NCI-H1930 (cell line): Measurements from ENCODE around the gene GABBR2.
"Not testable (repeated sequence)": the region's sequence is repeated elsewhere in the genome, so short reads cannot be mapped to it uniquely, and the experiment has no call there.

Experiments
- DNase-seq, 2 experiments: peaks; one replicate each; lab custom pipeline; 2025; lab: John Stamatoyannopoulos, UW

Gene GABBR2

GRCh38 chr9:98289614-98290201, 419.0 kb downstream of the GABBR2 start:
- no peak for DNase-seq

- no peak for DNase-seq
Observed at GRCh38 chr9:98288881-98289280, 419.9 kb downstream of the GABBR2 start.

GRCh38 chr9:98287384-98287783, 421.4 kb downstream of the GABBR2 start:
- no peak for DNase-seq

GRCh38 chr9:98285446-98285845, 423.3 kb downstream of the GABBR2 start:
- DNase-seq = no peak

DNA sequence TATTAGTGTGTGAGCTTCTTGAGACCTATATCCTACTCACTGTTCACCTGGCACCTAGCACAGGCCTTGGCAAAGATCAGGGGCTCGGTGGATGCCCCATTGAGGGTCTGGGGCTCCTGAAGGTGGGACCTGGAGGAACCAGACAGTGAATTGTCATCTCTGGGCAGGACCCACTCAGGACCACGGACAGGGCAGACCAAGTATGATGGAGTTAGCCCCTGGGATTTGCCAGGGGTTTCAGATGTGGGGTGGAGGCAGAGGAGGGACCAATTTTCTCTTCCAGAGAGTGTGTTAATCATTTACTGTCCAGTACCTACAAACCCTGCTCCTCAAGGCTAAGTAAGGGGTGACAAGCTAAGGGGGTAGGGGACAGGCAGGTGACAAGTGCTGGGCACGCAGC, 424.0 kb downstream of the GABBR2 start:
- DNase-seq = no peak

- not testable (repeated sequence) for DNase-seq
Observed at GRCh38 chr9:98283143-98283542, 425.6 kb downstream of the GABBR2 start.

DNA sequence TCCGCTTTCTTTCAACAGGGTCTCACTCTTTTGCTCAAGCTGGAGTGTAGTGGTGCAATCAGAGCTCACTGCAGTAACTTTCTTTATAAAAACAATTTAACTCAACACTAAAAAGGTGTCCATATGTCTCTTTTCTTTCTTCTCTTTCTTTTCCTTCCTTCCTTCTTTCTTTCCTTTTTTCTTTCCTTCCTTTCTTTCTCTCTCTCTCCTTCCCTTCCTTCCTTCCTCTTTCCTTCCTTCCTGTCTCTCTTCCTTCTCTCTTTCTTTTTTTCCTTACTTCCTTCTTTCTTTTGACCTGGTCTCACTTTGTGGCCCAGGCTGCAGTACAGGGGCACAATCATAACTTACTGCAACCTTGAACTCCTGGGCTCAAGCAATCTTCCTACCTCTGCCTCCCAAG, 427.5 kb downstream of the GABBR2 start:
- no peak for DNase-seq

GRCh38 chr9:98280574-98280973, 428.2 kb downstream of the GABBR2 start:
- DNase-seq = peak; percentile 43 to 81

- no peak for DNase-seq
Observed at GRCh38 chr9:98280162-98280561, 428.6 kb downstream of the GABBR2 start.

DNA sequence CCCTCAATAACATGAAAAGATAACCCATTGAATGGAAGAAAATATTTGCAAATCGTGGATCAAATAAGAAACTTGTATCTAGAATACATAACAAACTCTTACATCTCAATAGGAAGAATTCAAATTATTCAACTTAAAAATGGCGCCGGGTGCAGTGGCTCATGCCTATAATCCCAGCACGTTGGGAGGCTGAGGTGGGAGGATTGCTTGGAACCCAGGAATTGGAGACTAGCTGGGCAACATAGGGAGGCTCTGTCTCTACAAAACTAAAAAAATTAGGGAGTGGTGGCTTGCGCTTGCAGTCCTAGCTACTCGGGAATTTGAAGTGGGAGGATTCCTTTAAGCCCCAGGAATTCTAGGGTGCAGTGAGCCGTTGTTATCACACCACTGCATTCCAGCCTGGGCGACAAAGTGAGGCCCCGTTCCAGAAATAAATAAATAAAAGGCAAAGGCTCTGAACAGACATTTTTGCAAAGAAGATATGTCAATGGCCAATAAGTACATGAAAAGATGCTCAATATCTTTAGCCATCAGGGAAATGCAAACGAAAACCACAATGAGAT, 431.7 kb downstream of the GABBR2 start:
- DNase-seq = no peak

GRCh38 chr9:98275159-98275558, 433.6 kb downstream of the GABBR2 start:
- no peak for DNase-seq

- DNase-seq = no peak
Observed at GRCh38 chr9:98272083-98272482, 436.7 kb downstream of the GABBR2 start.

GRCh38 chr9:98271479-98271878, 437.3 kb downstream of the GABBR2 start:
- DNase-seq = no peak

- DNase-seq = not testable (repeated sequence)
Observed at GRCh38 chr9:98270284-98270683, 438.5 kb downstream of the GABBR2 start.

DNA sequence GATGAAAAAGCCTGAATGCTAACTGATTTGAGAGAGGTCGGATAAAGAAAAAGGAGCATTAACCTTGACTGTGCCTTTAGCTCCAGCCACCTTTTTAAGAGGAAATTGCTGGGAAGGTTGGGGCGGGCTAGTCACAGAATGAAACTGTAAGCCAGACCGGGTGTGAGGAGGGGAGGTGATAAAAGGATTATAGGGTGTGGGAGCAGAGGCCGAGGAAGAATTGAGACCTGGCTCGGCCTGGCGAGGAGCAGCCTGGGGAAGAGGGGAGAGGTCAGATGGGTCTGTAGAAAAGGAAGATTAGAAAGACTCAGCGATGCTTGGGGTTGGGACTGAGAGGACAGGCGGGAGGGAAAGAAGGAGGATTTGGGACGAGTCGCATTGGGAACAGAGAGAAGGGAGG, 439.1 kb downstream of the GABBR2 start:
- DNase-seq = not testable (repeated sequence)

GRCh38 chr9:98267556-98267955, 441.2 kb downstream of the GABBR2 start:
- DNase-seq = not testable (repeated sequence)

DNA sequence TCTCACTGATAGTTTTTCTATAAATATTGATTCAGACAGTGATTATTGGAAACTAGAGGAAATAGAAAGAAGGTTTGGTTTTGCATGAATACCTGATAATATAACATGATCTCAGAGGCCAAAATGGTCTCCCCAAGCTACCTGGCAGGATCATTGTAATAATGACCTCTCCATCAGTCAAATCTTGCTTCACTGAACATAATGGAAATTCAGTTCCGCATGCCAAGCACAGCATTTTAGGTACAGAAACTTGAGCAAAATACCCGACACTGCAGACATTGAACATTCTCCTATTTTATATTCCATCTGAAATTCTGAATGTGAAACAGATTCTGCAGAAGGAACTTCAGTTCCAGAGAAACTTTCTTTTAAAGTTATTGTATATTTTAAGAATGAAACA, 444.2 kb downstream of the GABBR2 start:
- DNase-seq = no peak

- peak; percentile 42 to 65 for DNase-seq
Observed at GRCh38 chr9:98263482-98264357, 445.0 kb downstream of the GABBR2 start.

- no peak for DNase-seq
Observed at GRCh38 chr9:98263080-98263479, 445.7 kb downstream of the GABBR2 start.

DNA sequence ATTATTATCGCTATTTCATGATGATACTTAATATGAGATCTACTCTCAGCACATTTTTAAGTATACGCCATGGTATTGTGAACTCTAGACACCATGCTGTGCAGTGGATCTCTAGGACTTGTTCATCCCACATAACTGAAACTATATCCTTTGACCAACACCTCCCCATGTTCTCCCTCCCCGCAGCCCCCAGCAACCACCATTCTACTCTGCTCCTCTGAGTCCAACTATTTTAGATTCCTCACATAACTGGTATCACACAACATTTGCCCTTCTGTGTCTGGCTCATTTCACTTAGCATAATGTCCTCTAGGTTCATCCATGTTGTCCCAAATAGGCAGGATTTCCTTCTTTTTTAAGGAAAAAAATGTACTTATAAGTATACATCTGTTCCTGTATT, 446.7 kb downstream of the GABBR2 start:
- DNase-seq = no peak

- DNase-seq = no peak
Observed at GRCh38 chr9:98260635-98261034, 448.1 kb downstream of the GABBR2 start.

- DNase-seq = no peak
Observed at GRCh38 chr9:98259791-98260190, 448.9 kb downstream of the GABBR2 start.

DNA sequence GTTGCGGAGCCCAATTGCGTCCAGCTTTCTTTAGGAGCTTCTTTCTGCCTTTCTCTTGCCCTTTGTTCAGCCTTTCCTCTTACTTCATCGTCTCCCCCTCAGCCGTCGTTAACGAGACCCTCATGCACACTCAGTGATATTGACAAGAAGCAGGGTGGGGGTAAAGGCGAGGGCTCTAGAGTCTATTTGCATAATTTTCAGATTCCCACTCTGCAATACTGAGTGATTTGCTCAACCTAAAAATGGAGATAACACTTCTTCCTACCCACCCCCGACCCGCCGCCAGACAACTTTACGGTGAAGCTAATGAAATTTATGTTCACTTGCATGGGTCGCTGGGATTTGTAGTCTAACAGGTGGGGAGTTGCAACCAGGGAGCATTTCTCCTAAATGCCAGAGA, 452.0 kb downstream of the GABBR2 start:
- DNase-seq = no peak
